Heart left ventricle (tissue), 16 donors: Measurements from ENCODE around the gene ASCC3. TPM values are rescaled to one million over a fixed set of nuclear protein-coding genes. Genes with fewer than 3 reads are reported as not detected.
"Not testable (repeated sequence)": the region's sequence is repeated elsewhere in the genome, so short reads cannot be mapped to it uniquely, and the experiment has no call there.

ENCODE experiments used
- ATAC-seq, 4 donors: fragments of 200-7000 bp; cut with Tn5 transposase; one replicate each; pipeline ENCODE4 v1.9.1; 2020 to 2022; ENCODE audit warnings: moderate library complexity in 4 of 4, mild to moderate bottlenecking in 3 of 4, moderate number of reproducible peaks in 1 of 4
- DNase-seq, 5 donors: peaks; one replicate each; pipeline ENCODE4 v3.0.0-alpha.2; 2020
- H3K27ac ChIP-seq, 12 donors: fragments of 200-600 bp; sonication (generic) in 4 of 12; one replicate each; pipeline versions ENCODE4 v1.5.0 to v1.8.0; 2016 to 2022; ENCODE audit warnings: mild to moderate bottlenecking in 2 of 12
- H3K27me3 ChIP-seq, 9 donors: fragments of 200-600 bp; sonication (generic) in 2 of 9; one replicate each; pipeline versions ENCODE4 v1.5.1 to v1.8.0; 2016 to 2022; ENCODE audit warnings: mild to moderate bottlenecking in 3 of 9
- H3K36me3 ChIP-seq, 9 donors: fragments of 200-600 bp; sonication (generic) in 2 of 9; one replicate each; pipeline versions ENCODE4 v1.5.0 to v1.8.0; 2018 to 2022; ENCODE audit warnings: mild to moderate bottlenecking in 2 of 9
- H3K4me1 ChIP-seq, 12 donors: fragments of 200-600 bp; sonication (generic) in 4 of 12; one replicate each; pipeline versions ENCODE4 v1.5.0 to v1.8.0; 2016 to 2022; ENCODE audit warnings: mild to moderate bottlenecking in 3 of 12
- H3K4me3 ChIP-seq, 12 donors: fragments of 200-600 bp; sonication (generic) in 4 of 12; one replicate each; pipeline versions ENCODE4 v1.5.0 to v1.8.0; 2017 to 2022; ENCODE audit warnings: mild to moderate bottlenecking in 9 of 12, moderate library complexity in 4 of 12
- H3K9me3 ChIP-seq, 12 donors: fragments of 200-600 bp; sonication (generic) in 4 of 12; one replicate each; pipeline versions ENCODE4 v1.5.0 to v1.8.0; 2016 to 2022; ENCODE audit warnings: mild to moderate bottlenecking in 1 of 12
- POLR2A ChIP-seq, 2 donors: fragments of 450-650 bp; IDR thresholded peaks; one replicate each; pipeline ENCODE4 v1.6.1; 2017; ENCODE audit warnings: antibody characterized with exemption in 2 of 2, mild to moderate bottlenecking in 2 of 2, moderate library complexity in 2 of 2
- WGBS, 4 donors: extraction: QIAGEN DNeasy Blood & Tissue Kit in 2 of 4; methylation state at CpG; one replicate each; pipeline versions ENCODE4 v1.1.5 to v1.1.7; 2013 to 2018; 5-methylcytosine and 5-hydroxymethylcytosine counted together
- intact Hi-C, 10 donors: fragments of 100-400 bp; cut with DNase I; formaldehyde crosslinking; loops; one replicate each; pipeline versions ENCODE4 v1.11.1 to v1.14.2; 2022
- polyA plus RNA-seq, 2 donors: library from polyadenylated mRNA; stranded (reverse); fragments of 200-250 nt; gene quantifications; one replicate each; pipeline ENCODE4 v1.2.3, GENCODE V29; 2013
- total RNA-seq, 9 donors: library from RNA; depleted of rRNA in 2 of 9; stranded (reverse); fragments of >200 nt in 2 of 9; fragmentation: NEBNext Ultra II Directional in 3 of 9; extraction: Animal tissue kit (Norgen Biotek cat#: 25700) in 3 of 9; gene quantifications; one replicate each; pipeline versions ENCODE4 v1.1.0 to v1.2.4, GENCODE V29; 2016 to 2023
- TF ChIP-seq, protein P1 (sequence below), 12 donors: fragments of 200-600 bp; sonication (generic) in 4 of 12; IDR thresholded peaks; one replicate each; pipeline versions ENCODE4 v1.5.0 to v1.8.0; 2018 to 2022; ENCODE audit warnings: antibody characterized with exemption in 12 of 12, mild to moderate bottlenecking in 5 of 12
- donor health status: ischemic (EF 13 %, LVEDD 7.1; RV severe dilation, severe dysfunction).
- donor health status: healthy with polysubstance abuse.
- donor health status: DM: no; HTN: yes; CAD: no.
- donor health status: DM: no; HTN: no; CAD: no.
- donor health status: ischemic (EF 25% LVEDD 6.9; RV normal size, moderate dysfunction).
- donor health status: ischemic (EF 25% LVEDD 5.7; RV mildly dilated, moderate dysfunction).
- donor health status: healthy.
- donor health status: DM: yes; HTN: yes; CAD: no.
- donor health status: ischemic (EF 35%, LVEDD 5.7; RV mildly dilated, moderate dysfunction).
- donor health status: nonischemic (EF 11% LVEDD 7.7; RV severe dilation, severe dysfunction).
- donor health status: DM: yes; HTN: yes; CAD: no.
- donor health status: PGD.
- donor health status: ischemic (EF 29% LVEDD 5.4; RV normal size, mild dysfunction).
- donor health status: nonischemic (EF 23%, LVEDD 6.1; RV moderate dilation, normal function).

ASCC3 gene
- total and polyA plus RNA-seq, 11 donors = 3.4 to 29.2 (median 15.0) TPM

DNA sequence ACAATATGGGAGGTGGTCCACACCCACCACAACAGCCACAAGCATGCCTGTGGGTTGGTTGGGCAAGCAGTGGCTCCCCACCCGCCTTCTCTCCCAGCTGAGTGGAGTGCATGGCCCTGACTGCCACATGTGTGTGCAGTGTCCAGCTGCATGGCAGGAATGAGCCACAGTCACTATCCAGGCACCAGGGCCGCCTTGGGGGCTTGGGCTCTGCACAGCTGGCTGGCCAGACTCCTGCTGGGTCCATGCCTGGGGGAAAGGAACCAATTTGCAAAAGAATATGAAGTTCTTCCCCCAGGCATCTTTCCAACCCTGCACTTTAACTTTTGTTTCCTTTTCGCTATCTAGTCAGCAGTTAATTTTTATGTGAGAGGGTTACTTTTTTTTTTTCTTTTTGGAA lies 11.6 kb upstream of the ASCC3 start:
- Histone ChIP-seq H3K4me1 (peaks cover 0 to 5% (median 0%) of the 10 kb centered on the region in 12 donors), H3K4me3 (no peak overlapping the region), H3K9me3 (peaks cover 0 to 3% (median 0%) of the 10 kb centered on the region in 12 donors), H3K27ac (no peak overlapping the region), H3K27me3 (no peaks in the 10 kb centered on the region), H3K36me3 (no peaks in the 10 kb centered on the region)
- intact Hi-C loops = no loop called here
- TF ChIP-seq, protein P1, sequence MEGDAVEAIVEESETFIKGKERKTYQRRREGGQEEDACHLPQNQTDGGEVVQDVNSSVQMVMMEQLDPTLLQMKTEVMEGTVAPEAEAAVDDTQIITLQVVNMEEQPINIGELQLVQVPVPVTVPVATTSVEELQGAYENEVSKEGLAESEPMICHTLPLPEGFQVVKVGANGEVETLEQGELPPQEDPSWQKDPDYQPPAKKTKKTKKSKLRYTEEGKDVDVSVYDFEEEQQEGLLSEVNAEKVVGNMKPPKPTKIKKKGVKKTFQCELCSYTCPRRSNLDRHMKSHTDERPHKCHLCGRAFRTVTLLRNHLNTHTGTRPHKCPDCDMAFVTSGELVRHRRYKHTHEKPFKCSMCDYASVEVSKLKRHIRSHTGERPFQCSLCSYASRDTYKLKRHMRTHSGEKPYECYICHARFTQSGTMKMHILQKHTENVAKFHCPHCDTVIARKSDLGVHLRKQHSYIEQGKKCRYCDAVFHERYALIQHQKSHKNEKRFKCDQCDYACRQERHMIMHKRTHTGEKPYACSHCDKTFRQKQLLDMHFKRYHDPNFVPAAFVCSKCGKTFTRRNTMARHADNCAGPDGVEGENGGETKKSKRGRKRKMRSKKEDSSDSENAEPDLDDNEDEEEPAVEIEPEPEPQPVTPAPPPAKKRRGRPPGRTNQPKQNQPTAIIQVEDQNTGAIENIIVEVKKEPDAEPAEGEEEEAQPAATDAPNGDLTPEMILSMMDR (IDR thresholded peaks at IDR 0.05) = no peak
- TF ChIP-seq POLR2A (IDR thresholded peaks at IDR 0.05) = no peak
- DNase-seq (peak in 1 of 5 donors; percentile 37), ATAC-seq (no peak)
- WGBS, 4 donors = 72 to 79% (median 76%) methylated on average over 3 of the region's 3 CpGs

DNA sequence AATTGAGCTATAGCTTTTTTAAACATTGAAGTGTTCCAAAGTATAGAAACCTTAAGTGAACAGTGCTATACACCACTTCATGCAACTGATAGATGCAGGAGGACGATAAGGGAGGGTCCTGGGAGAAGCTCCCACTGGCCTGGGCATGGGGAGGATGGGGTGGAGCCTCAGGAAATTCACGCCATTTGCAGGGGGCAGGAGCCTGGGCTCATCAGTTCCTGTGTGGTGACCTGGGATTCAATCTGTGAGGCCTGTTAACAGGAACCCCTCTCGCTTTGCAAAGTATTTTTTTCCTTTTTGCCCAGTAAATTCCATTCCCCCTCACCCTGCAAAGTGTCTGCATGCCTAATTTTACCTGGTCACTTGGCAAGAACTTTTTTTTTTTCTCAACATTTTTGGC lies 11.0 kb upstream of the ASCC3 start:
- no peak for ATAC-seq
- Histone ChIP-seq H3K36me3 (no peaks in the 10 kb centered on the region), H3K27me3 (no peaks in the 10 kb centered on the region), H3K9me3 (no peaks in the 10 kb centered on the region), H3K4me3 (no peak overlapping the region), H3K4me1 (peaks cover 0 to 5% (median 0%) of the 10 kb centered on the region in 12 donors), H3K27ac (no peak overlapping the region)
- intact Hi-C loops = no loop called here
- 76 to 85% (median 82%) methylated on average over 3 of the region's 3 CpGs for WGBS, 4 donors
- TF ChIP-seq, protein P1 (IDR thresholded peaks at IDR 0.05) = no peak
- no peak for TF ChIP-seq POLR2A (IDR thresholded peaks at IDR 0.05)
- DNase-seq = no peak

DNA sequence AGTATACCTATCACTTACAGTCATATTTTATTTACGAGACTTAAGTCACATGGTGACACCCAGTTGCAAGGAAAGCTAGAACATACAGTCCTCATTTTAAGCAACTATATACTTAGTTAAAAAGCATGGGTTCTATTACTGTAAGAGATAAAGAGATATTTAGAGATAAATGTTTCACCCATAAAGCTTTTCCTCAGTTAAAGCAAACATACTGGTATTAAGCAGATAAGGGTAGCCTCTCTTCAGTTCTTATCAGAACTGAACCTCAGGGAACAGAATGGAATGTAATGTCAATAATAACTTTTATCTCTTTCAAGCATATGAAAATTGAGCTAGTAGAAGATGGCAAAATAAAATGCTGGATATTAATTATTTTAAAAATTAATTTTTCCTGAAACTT lies 9.9 kb upstream of the ASCC3 start:
- DNase-seq (no peak), ATAC-seq (no peak)
- Histone ChIP-seq H3K4me1 (peaks cover 0 to 5% (median 0%) of the 10 kb centered on the region in 12 donors), H3K4me3 (no peak overlapping the region), H3K36me3 (no peaks in the 10 kb centered on the region), H3K27me3 (no peaks in the 10 kb centered on the region), H3K9me3 (no peaks in the 10 kb centered on the region), H3K27ac (no peak overlapping the region)
- TF ChIP-seq, protein P1 (IDR thresholded peaks at IDR 0.05) = no peak
- no peak for TF ChIP-seq POLR2A (IDR thresholded peaks at IDR 0.05)
- 54 to 74% (median 72%) methylated on average over 1 of the region's 1 CpG for WGBS, 4 donors
- intact Hi-C loops = no loop called here

DNA sequence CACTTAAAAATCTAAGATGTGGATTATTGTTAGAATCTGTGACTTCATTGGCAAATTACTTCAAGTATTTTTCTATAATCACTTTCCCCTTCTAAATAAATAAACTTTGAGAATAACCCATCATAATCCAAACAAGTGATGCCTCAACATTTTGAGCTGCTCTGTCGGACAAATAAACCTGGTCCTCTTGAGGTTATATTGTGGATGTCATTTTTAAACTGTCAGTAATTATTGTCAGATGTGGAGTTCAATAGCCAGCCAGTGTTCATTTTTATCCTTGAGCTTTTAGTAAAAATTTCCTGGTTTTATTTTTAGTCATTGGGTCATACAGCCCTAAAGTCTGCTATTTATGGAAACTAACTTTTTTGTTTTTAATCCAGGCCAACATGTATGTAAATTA lies 9.5 kb upstream of the ASCC3 start:
- 54 to 81% (median 70%) methylated on average over 1 of the region's 1 CpG for WGBS, 4 donors
- H3K4me1 ChIP-seq, H3K9me3 ChIP-seq, ATAC-seq, intact Hi-C loops, H3K4me3 ChIP-seq, H3K27ac ChIP-seq, H3K27me3 ChIP-seq, DNase-seq, H3K36me3 ChIP-seq: not testable (repeated sequence)

DNA sequence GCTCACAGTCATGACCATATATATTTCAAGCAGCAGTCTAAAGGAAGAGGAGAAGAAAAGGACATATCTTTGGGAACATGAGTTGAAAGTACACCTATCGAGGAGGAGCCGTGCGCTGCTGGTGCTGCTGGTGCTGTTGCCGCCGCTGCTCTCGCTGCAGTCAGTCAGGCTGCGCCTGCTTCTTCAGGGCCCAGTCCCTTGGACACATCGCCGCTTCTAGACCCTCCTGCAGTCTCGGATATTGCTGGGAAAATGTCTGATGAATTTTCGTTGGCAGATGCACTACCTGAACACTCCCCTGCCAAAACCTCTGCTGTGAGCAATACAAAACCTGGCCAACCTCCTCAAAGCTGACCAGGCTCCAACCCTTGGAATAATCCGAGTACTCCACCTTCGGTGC lies 8.2 kb upstream of the ASCC3 start:
- ATAC-seq (peak in 1 of 4 donors; percentile 15), DNase-seq (no peak)
- H3K27me3 ChIP-seq = no peaks in the 10 kb centered on the region
- intact Hi-C loops = no loop called here
- TF ChIP-seq POLR2A (IDR thresholded peaks at IDR 0.05) = no peak
- TF ChIP-seq, protein P1 (IDR thresholded peaks at IDR 0.05) = no peak
- H3K27ac ChIP-seq = no peak overlapping the region
- no peak overlapping the region for H3K4me3 ChIP-seq
- H3K4me1 ChIP-seq = peaks cover 0 to 5% (median 0%) of the 10 kb centered on the region in 12 donors
- no peaks in the 10 kb centered on the region for H3K36me3 ChIP-seq
- no peaks in the 10 kb centered on the region for H3K9me3 ChIP-seq
- 96 to 99% (median 97%) methylated on average over 13 of the region's 13 CpGs for WGBS, 4 donors
